ENCODE data around the gene PRTN3. TPM values are rescaled to one million over a fixed set of nuclear protein-coding genes. Genes with fewer than 3 reads are reported as not detected.
"Not testable (repeated sequence)": the region's sequence is repeated elsewhere in the genome, so short reads cannot be mapped to it uniquely, and the experiment has no call there.

The PRTN3 gene
- total RNA-seq, 1 donor from 2014 or later = not detected

DNA sequence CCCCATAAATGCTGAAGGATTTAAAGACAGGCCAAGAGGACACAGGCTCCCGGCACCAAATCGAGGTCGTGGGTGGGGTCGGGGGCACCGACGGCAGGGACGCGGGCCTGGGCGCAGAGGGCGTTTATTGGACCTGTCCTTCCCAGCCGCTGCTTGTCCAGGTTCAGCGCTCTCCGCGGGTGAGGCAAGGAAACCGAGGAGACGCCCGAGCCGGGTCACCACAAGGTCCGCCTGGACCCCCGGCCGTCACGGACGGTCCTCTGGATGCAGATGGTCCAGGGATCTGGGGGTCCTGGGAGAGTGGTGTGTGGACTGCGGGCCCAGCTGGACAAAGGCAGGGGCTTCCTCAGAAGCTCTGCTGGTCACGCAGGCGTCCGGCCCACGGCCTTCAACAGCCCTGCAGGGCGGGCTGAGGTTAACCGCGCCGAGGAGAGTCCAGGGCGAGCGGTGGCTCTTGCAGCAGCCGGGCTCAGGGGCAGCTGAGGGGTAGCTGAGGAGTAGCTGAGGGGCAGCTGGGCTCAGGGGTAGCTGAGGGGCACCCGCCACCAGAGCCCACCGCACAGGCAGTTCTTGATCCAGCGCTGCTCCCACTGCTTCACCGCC lies 27.2 kb downstream of the PRTN3 start:
- no peak for DNase-seq

DNA sequence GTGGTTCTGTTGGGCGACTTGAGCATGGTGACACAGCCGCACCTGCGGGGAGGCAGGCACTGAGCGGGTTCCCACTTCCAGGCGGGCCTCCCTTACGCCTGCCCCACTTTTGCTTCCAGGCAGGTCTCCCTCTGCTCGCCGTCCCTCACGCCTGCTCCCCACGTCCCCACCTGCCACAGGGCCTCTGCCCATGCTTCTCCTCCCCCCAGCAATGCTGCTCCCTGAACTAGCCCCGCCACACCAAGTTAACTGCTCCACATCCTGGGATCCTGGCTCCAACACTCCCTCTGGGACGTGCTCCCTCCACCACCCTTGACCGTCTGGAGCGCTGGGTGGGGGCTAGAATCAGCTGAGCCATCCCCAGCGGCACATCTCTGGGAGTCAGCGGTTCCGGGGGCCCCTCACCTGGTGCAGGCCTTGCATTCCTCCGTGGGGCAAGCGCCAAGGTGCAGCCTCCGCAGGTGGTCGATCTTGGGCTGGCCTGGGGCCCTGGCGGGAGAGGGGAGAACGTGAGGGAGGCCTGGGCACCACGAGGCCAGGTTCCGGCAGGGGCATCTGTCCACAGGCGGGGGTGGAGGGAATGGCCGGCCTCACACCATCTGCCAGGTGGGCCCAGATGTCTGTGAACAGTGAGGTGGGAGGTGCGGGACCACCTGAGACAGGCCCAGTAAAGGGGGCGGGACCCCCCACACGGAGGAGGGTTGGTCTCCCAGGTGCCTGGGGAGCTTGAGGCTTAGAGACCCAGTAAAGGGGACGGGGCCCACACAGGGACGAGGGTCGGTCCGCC lies 27.9 kb downstream of the PRTN3 start:
- no peak for DNase-seq

DNA sequence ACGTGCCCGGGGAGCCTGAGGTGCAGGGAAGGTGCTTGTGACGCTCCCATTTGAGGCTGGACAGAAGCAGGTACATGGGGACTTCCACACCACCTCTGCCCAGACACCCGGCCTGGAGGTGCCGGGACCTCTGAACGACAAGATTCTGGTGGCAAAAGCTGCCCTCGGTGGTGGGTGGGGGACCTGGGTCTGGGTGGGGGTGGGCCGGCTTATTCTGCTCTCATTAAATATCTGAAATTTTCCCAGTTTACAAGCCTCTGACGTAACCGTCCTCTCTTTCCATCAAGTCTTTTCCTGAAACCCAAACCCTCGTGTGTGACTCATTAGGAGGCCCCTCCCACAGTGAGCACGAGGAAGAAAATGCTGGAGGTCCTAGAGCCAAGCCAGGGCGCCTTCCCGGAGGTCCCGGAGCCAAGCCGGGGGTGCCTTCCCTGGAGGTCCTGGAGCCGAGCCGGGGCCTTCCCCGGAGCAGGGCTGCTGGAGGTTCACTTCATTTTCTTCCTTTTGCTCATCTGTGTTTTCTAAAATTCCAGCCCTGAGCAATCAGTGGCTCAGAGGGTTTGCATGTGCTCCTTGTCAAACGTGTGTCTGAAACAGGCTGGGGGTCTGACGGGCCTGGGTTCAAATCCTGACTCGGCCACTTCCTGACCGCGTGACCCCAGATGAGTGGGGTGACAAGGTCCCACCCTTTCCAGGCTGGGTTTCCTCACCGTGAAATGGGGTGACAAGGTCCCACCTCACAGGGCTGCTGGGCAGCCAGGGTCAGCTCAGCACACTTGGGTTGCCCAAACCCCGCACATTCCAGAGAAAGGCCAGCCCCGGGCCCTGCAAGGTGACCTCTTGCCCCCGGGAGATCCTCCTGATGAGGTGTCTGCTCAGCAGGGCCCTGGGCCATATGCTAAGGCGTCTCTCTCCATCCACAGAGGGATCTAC lies 28.7 kb downstream of the PRTN3 start:
- no peak for DNase-seq

DNA sequence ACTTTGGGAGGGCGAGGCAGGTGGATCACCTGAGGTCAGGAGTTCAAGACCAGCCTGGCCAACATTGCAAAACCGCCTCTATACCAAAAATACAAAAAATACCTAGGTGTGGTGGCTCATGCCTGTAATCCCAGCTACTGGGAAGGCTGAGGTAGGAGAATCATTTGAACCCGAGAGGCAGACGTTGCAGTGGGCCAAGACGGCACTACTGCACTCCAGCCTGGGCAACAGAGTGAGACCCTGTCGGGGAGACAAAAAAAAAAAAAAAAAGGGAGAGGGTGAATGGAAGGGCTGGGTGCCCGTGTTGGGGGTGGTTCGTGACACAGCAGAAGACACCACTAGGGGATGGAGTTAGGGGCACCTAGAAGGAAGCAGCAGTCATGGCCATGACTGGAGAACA lies 29.5 kb downstream of the PRTN3 start:
- DNase-seq = no peak

DNA sequence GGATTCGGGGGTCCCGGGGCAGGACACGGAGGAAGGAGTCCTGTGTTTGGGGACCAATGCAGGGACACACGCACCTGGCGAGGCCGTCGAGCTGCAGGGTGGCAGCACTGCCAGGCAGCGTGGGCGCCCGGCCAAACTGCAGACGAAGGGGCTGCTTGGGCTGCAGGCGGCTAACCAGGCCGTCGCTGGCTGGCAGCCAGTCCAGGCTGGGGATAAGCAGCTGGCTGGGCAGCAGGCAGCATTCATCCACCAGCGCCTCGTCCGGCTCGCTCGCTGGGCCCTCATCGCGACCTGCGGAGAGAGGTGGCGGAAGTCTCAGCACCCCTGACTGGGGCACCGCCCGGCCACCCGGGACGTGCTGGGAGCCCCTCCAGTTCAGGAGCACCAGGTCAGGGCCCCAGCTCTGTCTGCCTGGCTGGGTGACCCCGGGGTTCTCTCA lies 30.2 kb downstream of the PRTN3 start:
- DNase-seq = no peak

DNA sequence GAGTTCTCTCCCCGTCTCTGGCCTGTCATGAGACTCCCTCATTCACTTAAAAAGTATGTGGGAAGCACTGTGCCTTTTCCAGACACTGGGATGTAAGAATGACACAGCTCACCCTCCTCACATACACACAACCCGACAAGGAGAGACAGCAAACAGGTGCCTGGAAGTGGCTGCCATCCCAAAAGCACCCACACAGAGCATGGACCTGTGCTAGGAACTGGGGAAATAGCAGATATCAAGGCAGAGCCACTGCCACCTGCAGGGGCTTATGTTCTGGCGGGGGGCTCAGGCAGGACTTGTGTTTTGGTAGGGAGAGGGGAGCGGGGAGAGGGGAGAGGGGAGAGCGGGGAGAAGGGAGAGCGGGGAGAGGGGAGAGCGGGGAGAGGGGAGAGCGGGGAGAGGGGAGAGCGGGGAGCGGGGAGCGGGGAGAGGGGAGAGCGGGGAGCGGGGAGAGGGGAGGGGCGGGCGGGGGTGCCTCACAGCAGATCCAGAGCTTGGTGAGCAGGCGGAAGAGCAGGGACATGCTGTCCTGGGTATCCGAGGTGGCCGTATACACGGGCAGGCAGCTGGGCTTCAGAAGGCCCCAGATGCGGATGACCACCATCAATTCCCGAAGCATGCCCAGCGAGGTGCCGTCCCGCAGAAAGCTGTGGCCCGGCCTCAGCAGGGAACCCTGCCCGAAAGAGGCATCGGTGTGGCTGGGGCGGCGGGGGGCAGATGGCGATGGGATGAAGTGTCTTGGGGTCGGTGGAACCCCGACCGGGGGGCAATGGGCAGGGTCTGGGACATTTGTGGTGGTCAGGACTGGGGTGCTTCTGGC lies 30.9 kb downstream of the PRTN3 start:
- no peak for DNase-seq

DNA sequence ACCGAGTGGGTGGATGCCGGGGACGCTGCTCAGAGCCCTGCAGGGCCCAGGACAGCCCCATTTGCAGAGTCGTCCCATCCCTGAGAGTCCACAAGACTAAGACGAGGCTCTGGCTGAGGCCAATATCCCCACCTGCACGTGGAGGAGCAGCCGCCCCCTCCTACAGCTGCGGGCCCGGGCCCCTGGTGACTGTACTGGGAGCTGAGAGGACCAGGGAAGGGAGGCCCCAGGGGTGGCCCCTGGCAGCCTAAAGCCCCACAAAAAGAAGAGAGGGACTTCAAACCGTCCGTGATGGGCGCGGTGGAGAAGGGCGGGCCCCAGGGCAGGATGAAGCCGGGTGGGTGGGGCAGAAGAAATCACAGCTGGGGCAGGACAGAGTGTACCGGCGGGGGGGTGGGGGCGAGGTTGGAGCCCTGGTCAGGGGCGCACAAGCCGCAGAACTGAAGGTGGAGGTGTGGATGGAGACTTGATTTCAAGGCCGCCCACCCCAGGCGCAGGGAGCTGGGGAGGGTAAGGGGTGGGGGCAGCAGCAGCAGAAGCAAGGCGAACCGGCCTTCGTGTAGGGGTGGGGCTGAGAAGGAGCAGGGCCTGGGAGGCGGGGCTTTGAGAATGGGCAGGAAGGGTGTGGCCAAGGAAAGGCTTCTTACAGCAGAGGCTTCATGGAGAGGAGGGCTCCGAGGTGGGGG lies 31.6 kb downstream of the PRTN3 start:
- DNase-seq = no peak

DNA sequence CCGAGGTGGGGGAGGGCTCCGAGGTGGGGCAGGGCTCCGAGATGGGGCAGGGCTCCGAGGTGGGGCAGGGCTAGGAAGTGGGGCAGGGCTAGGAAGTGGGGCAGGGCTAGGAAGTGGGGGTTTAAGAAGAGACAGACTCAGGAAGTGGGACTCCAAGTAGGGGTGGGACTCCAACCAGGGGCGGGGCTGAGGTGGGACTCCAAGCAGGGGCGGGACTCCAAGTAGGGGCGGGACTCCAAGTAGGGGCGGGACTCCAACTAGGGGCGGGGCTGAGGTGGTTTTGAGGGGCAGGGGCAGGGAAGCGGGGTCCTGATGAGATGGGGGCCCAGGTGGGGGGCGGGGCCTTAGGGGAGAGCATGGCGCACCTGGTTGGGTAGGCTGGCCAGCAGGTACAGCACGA lies 32.3 kb downstream of the PRTN3 start:
- no peak for DNase-seq

DNA sequence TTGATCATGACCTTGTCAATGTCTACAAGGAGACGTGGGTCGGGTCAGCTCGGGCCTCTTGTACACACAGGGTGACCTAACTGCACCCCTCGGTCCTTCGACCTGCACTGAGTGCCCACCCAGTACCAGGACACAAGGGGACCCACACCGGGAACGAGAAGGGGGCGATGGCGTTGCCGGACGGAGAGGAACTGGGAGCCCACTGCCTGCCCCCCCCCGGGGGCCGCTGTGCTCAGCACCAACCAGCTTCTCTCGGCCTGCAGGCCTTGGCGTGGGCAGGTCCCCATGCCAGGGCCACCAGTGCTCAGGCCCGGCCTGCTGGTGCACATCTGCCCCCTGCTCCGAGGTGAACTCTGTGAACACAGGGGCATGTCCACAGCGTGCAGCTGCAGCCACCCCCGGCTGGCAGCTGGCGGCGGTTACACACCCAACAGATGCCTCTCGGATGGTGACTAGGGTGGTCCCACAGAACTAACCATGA lies 32.8 kb downstream of the PRTN3 start:
- no peak for DNase-seq

DNA sequence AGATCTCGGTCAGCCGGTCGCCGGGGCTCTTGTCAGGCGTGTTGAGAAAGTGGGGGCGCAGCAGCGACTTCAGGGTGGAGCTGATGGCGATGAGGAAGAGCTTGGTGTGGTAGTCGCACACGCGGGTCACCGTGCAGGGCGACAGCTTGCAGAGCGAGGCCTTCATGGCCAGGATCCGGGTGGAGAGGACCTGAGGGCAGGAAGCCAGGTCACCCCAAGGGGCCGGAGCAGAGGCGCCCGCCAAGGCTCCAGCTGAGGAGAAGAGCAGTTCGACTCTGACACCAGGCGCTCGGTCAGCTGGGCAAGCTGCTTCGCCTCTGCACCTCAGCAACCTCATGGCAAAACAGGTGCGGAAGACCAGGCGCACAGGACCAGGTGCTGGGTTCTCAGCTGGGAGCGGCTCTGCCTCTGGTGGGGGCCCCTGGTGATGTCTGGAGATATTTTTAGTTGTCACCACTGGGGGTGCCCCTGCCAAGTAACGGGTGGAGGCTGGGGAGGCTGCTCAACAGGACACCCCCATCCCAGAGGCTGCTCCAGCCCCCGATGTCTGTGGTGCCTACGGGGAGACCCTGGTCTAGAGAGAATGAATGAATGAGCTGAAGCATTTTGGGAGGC lies 34.6 kb downstream of the PRTN3 start:
- DNase-seq = no peak

DNA sequence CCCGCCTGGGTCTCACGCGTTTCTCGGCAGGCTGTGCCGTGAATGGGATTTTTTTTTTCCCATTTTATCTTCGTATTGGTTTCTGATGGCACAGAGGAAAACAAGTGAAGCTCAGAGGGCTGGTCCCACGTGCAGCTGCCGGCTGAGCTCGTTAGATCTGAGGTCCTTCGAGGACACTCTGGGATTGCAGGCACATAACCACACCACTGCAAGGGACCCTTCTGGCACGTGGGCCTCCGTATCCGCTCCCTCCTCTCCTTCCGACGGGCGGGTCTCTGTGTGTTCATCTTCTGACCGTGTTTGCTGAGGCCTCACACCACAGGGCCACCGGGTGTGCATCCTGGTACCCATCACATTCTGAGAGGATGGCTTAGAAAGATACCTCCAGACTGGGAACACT lies 35.3 kb downstream of the PRTN3 start:
- DNase-seq = no peak

DNA sequence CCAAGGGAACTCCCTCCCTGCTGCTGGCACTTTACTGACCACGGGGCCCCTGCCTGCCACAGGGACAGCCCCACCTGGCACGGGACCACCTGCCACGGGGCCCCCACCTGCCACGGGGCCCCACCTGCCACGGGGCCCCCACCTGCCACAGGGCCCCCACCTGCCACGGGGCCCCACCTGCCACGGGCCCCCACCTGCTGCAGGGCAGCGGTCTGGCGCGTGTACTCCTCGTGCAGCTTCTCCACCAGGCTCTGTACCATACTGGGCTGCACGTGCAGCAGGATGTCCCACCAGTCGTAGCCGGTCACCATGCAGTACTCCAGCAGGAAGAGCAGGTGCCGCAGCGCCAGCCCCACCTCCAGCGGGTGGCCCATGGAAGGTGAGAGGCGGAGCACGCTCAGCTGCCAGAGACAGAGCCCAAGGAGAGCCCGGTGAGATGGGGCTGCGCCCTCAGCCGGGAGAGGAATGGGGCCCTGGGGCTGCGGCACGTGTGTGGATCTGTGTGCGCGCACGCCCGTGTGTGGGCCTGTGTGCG lies 36.0 kb downstream of the PRTN3 start:
- DNase-seq = no peak

DNA sequence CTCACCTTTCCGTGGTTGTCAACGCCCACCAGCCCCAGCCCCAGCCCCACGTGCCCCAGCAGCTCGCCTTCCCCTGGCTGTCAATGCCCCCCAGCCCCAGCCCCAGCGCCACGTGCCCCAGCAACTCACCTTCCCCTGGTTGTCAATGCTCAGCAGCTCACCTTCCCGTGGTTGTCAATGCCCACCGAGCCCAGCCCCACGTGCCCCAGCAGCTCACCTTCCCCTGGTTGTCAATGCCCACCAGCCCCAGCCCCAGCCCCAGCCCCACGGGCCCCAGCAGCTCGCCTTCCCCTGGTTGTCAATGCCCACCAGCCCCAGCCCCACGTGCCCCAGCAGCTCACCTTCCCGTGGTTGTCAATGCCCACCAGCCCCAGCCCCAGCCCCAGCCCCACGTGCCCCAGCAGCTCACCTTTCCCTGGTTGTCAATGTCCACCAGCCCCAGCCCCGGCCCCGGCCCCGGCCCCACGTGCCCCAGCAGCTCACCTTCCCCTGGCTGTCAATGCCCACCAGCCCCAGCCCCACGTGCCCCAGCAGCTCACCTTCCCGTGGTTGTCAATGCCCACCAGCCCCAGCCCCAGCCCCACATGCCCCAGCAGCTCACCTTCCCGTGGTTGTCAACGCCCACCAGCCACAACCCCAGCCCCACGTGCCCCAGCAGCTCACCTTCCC lies 37.3 kb downstream of the PRTN3 start:
- not testable (repeated sequence) for DNase-seq

DNA sequence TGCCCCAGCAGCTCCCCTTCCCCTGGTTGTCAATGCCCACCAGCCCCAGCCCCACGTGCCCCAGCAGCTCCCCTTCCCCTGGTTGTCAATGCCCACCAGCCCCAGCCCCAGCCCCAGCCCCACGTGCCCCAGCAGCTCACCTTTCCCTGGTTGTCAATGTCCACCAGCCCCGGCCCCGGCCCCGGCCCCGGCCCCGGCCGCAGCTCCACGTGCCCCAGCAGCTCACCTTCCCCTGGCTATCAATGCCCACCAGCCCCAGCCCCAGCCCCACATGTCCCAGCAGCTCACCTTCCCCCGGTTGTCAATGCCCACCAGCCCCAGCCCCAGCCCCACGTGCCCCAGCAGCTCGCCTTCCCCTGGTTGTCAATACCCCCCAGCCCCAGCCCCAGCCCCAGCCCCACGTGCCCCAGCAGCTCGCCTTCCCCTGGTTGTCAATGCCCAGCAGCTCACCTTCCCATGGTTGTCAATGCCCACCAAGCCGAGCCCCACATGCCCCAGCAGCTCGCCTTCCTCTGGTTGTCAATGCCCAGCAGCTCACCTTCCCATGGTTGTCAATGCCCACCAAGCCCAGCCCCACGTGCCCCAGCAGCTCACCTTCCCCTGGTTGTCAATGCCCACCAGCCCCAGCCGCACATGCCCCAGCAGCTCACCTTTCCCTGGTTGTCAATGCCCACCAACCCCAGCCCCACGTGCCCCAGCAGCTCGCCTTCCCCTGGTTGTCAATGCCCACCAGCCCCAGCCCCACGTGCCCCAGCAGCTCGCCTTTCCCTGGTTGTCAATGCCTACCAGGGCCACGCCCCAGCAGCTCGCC lies 38.2 kb downstream of the PRTN3 start:
- not testable (repeated sequence) for DNase-seq

DNA sequence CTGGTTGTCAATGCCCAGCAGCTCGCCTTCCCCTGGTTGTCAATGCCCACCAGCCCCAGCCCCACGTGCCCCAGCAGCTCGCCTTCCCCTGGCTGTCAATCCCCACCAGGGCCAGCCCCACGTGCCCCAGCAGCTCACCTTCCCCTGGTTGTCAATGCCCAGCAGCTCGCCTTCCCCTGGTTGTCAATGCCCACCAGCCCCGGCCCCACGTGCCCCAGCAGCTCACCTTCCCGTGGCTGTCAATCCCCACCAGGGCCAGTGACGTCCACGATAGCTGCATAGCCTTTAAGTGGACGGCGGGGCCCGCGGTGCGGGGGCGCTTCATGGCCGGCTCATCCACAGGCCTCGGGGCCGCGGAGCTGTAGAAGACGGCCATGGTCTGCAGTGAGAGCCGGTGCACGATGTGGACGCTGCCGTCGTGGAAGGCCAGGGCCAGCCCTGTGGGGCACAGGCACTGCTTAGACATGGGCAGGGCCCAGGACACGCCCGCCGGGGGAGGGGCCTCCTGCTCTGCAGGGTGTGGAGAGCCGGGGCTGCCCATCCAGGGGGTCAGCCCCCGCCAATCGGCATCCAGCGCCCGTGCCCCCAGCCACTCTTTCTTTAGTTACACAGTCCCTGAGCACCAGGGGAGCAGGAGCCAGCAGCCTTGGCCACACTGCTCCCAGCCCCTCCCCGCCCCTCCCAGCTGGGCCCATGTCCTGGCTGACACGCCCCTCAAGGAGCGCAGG lies 39.1 kb downstream of the PRTN3 start:
- no peak for DNase-seq

DNA sequence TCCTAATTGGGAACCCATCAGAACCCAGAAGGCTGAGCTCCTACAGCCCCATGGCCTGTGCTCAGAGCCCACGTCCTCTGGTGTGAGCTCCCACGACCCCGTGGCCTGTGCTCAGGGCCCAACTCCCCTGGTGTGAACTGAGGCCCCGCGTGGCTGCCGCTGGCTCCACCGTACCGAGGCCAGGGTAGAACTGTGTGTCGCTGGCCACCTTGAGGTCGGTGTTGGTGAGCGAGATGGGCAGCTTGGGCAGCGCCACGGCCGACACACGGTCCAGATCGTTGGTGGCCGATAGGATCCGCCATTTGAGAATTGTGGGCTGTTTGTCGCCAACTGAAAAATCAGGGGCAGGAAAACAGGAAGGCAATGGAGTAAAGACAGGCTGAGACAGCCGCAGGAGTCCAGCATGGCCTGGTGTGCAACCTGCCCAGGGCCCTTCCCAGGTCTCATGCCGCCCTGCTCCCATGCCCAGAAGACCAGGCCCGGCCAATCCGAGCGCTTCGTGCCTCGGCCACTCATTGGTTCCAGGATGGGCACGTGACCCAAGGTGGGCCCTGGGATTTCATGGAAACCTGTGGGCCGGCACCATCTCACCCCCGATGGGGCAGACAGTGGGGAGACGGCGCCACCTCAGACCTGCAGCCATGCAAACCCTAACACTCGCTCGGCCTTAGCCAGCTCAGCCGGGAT lies 40.7 kb downstream of the PRTN3 start:
- DNase-seq = no peak

DNA sequence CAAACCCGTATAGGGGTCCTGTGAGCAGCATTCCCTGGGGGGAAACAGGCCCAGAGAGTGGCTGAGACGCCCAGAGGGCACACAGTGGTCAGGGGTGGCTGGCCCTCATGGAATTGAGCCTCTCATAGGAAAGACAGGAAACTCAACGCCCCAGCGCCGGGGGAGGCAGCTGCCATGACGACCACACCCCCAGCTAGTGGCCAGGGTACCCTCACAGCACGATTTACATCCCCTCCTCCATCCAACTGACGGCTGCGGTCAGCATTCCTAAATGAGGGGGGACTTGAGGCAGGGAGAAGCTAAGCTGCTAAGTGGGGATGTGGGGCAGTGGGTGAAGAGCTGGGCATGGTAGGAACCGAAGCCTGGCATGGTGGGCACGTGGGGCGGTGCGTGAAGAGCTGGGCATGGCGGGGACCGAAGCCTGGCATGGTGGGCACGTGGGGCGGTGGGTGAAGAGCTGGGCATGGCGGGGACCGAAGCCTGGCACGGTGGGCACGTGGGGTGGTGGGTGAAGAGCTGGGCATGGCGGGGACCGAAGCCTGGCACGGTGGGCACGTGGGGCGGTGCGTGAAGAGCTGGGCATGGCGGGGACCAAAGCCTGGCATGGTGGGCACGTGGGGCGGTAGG lies 42.2 kb downstream of the PRTN3 start:
- no peak for DNase-seq
